Measurements from ENCODE around the gene DIP2C.
A peak's percentile ranks its signal among the peaks of the same experiment; 100 is the strongest.

Gene DIP2C

GRCh38 chr10:311901-312665 lies 377.4 kb downstream of the DIP2C start:
- no peak for DNase-seq (ENCODE audit: low spot score)
- H3K27ac ChIP-seq: no peak overlapping the region
- CTCF ChIA-PET: no interaction called here
- no peak for TF ChIP-seq CTCF (conservative IDR thresholded peaks at IDR 0.05; ENCODE audit: low read depth)
- POLR2A ChIA-PET (ENCODE audit: low non-redundant PET): no interaction called here

GRCh38 chr10:310976-311639 lies 378.4 kb downstream of the DIP2C start:
- no peak overlapping the region for H3K27ac ChIP-seq
- no peak for TF ChIP-seq CTCF (conservative IDR thresholded peaks at IDR 0.05; ENCODE audit: low read depth)
- DNase-seq (ENCODE audit: low spot score): no peak
- ChIA-PET POLR2A (ENCODE audit: low non-redundant PET) (no interaction called here), CTCF (no interaction called here)

GRCh38 chr10:310371-310770 lies 379.1 kb downstream of the DIP2C start:
- POLR2A ChIA-PET (ENCODE audit: low non-redundant PET): interaction anchor here (1.1 kb wide), 1 partner anchor 16 kb away, joined by 3 read pairs; no protein-coding TSS in a partner anchor
- CTCF ChIA-PET: no interaction called here
- TF ChIP-seq CTCF (conservative IDR thresholded peaks at IDR 0.05; ENCODE audit: low read depth): no peak
- no peak overlapping the region for H3K27ac ChIP-seq
- no peak for DNase-seq (ENCODE audit: low spot score)

DNA sequence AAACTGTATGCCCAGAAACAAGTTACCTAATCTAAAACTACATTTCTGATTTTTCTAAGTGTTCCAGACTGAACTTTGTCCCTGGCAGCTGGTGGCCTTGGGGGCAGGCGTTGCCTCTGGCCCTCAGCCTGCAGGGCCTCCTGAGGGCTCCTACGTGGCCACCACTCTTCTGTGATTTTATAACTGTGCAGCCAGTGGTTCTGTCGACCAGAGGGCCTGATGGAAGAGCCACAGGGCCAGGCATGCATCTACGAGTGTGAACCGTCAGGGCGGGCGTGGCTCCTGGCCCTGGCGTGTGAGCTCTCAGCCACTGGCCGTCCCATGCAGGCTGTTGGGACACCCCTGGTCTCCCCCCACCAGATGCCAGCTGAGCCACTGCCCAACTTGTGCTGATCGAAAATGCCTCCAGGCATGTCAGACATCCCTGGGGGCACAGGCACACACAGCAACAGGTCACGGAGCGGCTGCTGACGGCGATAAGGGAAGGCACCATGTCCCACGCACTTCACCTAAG lies 380.8 kb downstream of the DIP2C start:
- DNase-seq (ENCODE audit: low spot score): no peak
- H3K27ac ChIP-seq: peak overlapping the region; percentile 45
- POLR2A ChIA-PET (ENCODE audit: low non-redundant PET): no interaction called here
- no peak for TF ChIP-seq CTCF (conservative IDR thresholded peaks at IDR 0.05; ENCODE audit: low read depth)
- CTCF ChIA-PET: no interaction called here

GRCh38 chr10:308101-308500 lies 381.4 kb downstream of the DIP2C start:
- no peak for TF ChIP-seq CTCF (conservative IDR thresholded peaks at IDR 0.05; ENCODE audit: low read depth)
- ChIA-PET CTCF (no interaction called here), POLR2A (ENCODE audit: low non-redundant PET) (no interaction called here)
- H3K27ac ChIP-seq: peak overlapping the region; percentile 45
- no peak for DNase-seq (ENCODE audit: low spot score)

GRCh38 chr10:307659-308058 lies 381.8 kb downstream of the DIP2C start:
- ChIA-PET POLR2A (ENCODE audit: low non-redundant PET) (no interaction called here), CTCF (no interaction called here)
- H3K27ac ChIP-seq: no peak overlapping the region
- TF ChIP-seq CTCF (conservative IDR thresholded peaks at IDR 0.05; ENCODE audit: low read depth): no peak
- no peak for DNase-seq (ENCODE audit: low spot score)
